ENCODE data around the gene RAPGEF6.

- TF ChIP-seq CTCF (IDR thresholded peaks at IDR 0.05; ENCODE audit: borderline replicate concordance, extremely low read depth, low read length, poor library complexity, severe bottlenecking) (peak; percentile 78), EZH2 (IDR thresholded peaks at IDR 0.05; ENCODE audit: borderline replicate concordance, low read depth, low read length, severe bottlenecking) (no peak)
Measured at GRCh38 chr5:131382407-131383395, 252.3 kb downstream of the RAPGEF6 start.

Measured in DND-41 (cell line).